GM10266 (cell line): Measurements from ENCODE around the gene DNAL4.
A peak's percentile ranks its signal among the peaks of the same experiment; 100 is the strongest.

Experiments
- DNase-seq: peaks from one replicate; pipeline ENCODE4 v3.0.0; 2012; ENCODE audit errors: extremely low spot score
- CTCF ChIP-seq: IDR thresholded peaks from 2 replicates; pipeline ENCODE4 v1.5.1; 2012; ENCODE audit warnings: mild to moderate bottlenecking, low read depth; ENCODE audit not compliant: control insufficient read depth, insufficient read depth; ENCODE audit errors: missing control alignments

The DNAL4 gene

GRCh38 chr22:38793721-38794466 is at the start of gene DNAL4:
DNAL4 (minus strand) TSS chr22:38794143; CDS start chr22:38782731, 11,412 bp downstream.
- peak; percentile 99 for DNase-seq
- no peak for TF ChIP-seq CTCF

GRCh38 chr22:38843201-38843656 is 49.3 kb upstream of the DNAL4 start:
- DNase-seq, result peak; percentile 64
- no peak for TF ChIP-seq CTCF

- no peak for DNase-seq
- TF ChIP-seq CTCF, result no peak
Measured at GRCh38 chr22:38842512-38843200, 48.7 kb upstream of the DNAL4 start.

GRCh38 chr22:38841635-38842034 is 47.7 kb upstream of the DNAL4 start:
- TF ChIP-seq CTCF, result no peak
- DNase-seq, result no peak

GRCh38 chr22:38841211-38841610 is 47.3 kb upstream of the DNAL4 start:
- DNase-seq, result no peak
- no peak for TF ChIP-seq CTCF

- no peak for TF ChIP-seq CTCF
- DNase-seq, result no peak
Measured at GRCh38 chr22:38840129-38840528, 46.2 kb upstream of the DNAL4 start.

GRCh38 chr22:38839686-38840085 is 45.7 kb upstream of the DNAL4 start:
- TF ChIP-seq CTCF, result no peak
- no peak for DNase-seq
